ENCODE results near the gene ADGRB3.

ADGRB3 gene

GRCh38 chr6:69308584-69308983, 673.5 kb downstream of the ADGRB3 start:
- no peak for DNase-seq (ENCODE audit: low read depth in 2 of 2, low spot score in 1 of 2)

- DNase-seq (ENCODE audit: low read depth in 2 of 2, low spot score in 1 of 2) = no peak
Observed at GRCh38 chr6:69311888-69312287, 676.8 kb downstream of the ADGRB3 start.

- DNase-seq (ENCODE audit: low read depth in 2 of 2, low spot score in 1 of 2) = no peak
Observed at GRCh38 chr6:69314001-69314400, 678.9 kb downstream of the ADGRB3 start.

- no peak for DNase-seq (ENCODE audit: low read depth in 2 of 2, low spot score in 1 of 2)
Observed at GRCh38 chr6:69314531-69314930, 679.4 kb downstream of the ADGRB3 start.

GRCh38 chr6:69331886-69332285, 696.8 kb downstream of the ADGRB3 start:
- no peak for DNase-seq (ENCODE audit: low read depth in 2 of 2, low spot score in 1 of 2)

GRCh38 chr6:69337311-69337710, 702.2 kb downstream of the ADGRB3 start:
- DNase-seq (ENCODE audit: low read depth in 2 of 2, low spot score in 1 of 2) = no peak

- DNase-seq (ENCODE audit: low read depth in 2 of 2, low spot score in 1 of 2) = no peak
Observed at GRCh38 chr6:69338431-69339162, 703.5 kb downstream of the ADGRB3 start.

- DNase-seq (ENCODE audit: low read depth in 2 of 2, low spot score in 1 of 2) = no peak
Observed at GRCh38 chr6:69339163-69339550, 704.1 kb downstream of the ADGRB3 start.

GRCh38 chr6:69340196-69340595, 705.1 kb downstream of the ADGRB3 start:
- DNase-seq (ENCODE audit: low read depth in 2 of 2, low spot score in 1 of 2) = no peak

GRCh38 chr6:69343851-69344250, 708.8 kb downstream of the ADGRB3 start:
- no peak for DNase-seq (ENCODE audit: low read depth in 2 of 2, low spot score in 1 of 2)

GRCh38 chr6:69349771-69350170, 714.7 kb downstream of the ADGRB3 start:
- DNase-seq (ENCODE audit: low read depth in 2 of 2, low spot score in 1 of 2) = no peak

- DNase-seq (ENCODE audit: low read depth in 2 of 2, low spot score in 1 of 2) = no peak
Observed at GRCh38 chr6:69362209-69362608, 727.1 kb downstream of the ADGRB3 start.

GRCh38 chr6:69366831-69367230, 731.7 kb downstream of the ADGRB3 start:
- DNase-seq (ENCODE audit: low read depth in 2 of 2, low spot score in 1 of 2) = no peak

- DNase-seq (ENCODE audit: low read depth in 2 of 2, low spot score in 1 of 2) = no peak
Observed at GRCh38 chr6:69368613-69369012, 733.5 kb downstream of the ADGRB3 start.

GRCh38 chr6:69370763-69371162, 735.7 kb downstream of the ADGRB3 start:
- no peak for DNase-seq (ENCODE audit: low read depth in 2 of 2, low spot score in 1 of 2)

GRCh38 chr6:69378326-69378725, 743.2 kb downstream of the ADGRB3 start:
- no peak for DNase-seq (ENCODE audit: low read depth in 2 of 2, low spot score in 1 of 2)

- no peak for DNase-seq (ENCODE audit: low read depth in 2 of 2, low spot score in 1 of 2)
Observed at GRCh38 chr6:69379518-69379917, 744.4 kb downstream of the ADGRB3 start.

- DNase-seq (ENCODE audit: low read depth in 2 of 2, low spot score in 1 of 2) = no peak
Observed at GRCh38 chr6:69383627-69384026, 748.5 kb downstream of the ADGRB3 start.

- no peak for DNase-seq (ENCODE audit: low read depth in 2 of 2, low spot score in 1 of 2)
Observed at GRCh38 chr6:69386426-69386825, 751.3 kb downstream of the ADGRB3 start.

- DNase-seq (ENCODE audit: low read depth in 2 of 2, low spot score in 1 of 2) = no peak
Observed at GRCh38 chr6:69390125-69390524, 755.0 kb downstream of the ADGRB3 start.

- DNase-seq (ENCODE audit: low read depth in 2 of 2, low spot score in 1 of 2) = no peak
Observed at GRCh38 chr6:69391106-69391505, 756.0 kb downstream of the ADGRB3 start.

GRCh38 chr6:69392745-69393144, 757.7 kb downstream of the ADGRB3 start:
- DNase-seq (ENCODE audit: low read depth in 2 of 2, low spot score in 1 of 2) = no peak

GRCh38 chr6:69398311-69398710, 763.2 kb downstream of the ADGRB3 start:
- DNase-seq (ENCODE audit: low read depth in 2 of 2, low spot score in 1 of 2) = no peak

Data from stimulated activated CD8-positive, alpha-beta memory T cell treated with anti-CD3 and anti-CD28 coated beads, Interleukin-4, amount 100 ng/mL, for 4 hours (primary cell).